Measurements from ENCODE around the gene CPM.

DNA sequence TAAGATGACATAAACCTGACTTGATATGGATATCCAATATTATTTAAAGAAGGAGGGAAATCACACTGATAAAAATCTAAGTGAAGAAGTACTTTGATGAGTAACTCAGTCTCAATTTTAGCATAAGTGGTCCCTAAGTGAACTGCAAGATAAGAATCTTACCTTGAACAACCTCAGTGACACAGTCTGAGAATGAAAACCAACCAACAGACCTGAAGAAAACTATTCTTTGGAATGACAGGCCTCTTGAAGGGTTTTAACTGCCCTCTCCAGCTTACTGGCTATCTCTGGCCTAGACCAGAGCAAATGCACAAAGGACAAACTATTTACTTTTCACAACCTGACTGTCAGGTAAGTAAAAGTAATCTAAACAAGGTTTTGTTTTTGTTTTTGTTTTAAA lies 44.7 kb downstream of the CPM start:
- TF ChIP-seq EP300 (IDR thresholded peaks at IDR 0.05), result no peak
- no peak for TF ChIP-seq CTCF (IDR thresholded peaks at IDR 0.05)
